ENCODE data around the gene DAZAP2. TPM values are rescaled to one million over a fixed set of nuclear protein-coding genes. Genes with fewer than 3 reads are reported as not detected.
"Not testable (repeated sequence)": the region's sequence is repeated elsewhere in the genome, so short reads cannot be mapped to it uniquely, and the experiment has no call there.

Gene DAZAP2
- total and polyA plus RNA-seq, 2 experiments from 2014 or later, result 277 to 348 TPM

- no peaks in the 10 kb centered on the region for H3K9me2 ChIP-seq (replicated peaks; ENCODE audit: insufficient read depth)
- H3K4me2 ChIP-seq, result no peak overlapping the region
- H4K20me1 ChIP-seq (ENCODE audit: insufficient read depth, poor library complexity, severe bottlenecking), result no peaks in the 10 kb centered on the region
- H3K27me3 ChIP-seq, result no peaks in the 10 kb centered on the region
- no peaks in the 10 kb centered on the region for H3K9me3 ChIP-seq (ENCODE audit: low read depth)
- H3K4me1 ChIP-seq (ENCODE audit: insufficient read depth), result no peaks in the 10 kb centered on the region
- H2AFZ ChIP-seq, result no peak overlapping the region
- TF ChIP-seq EZH2 (IDR thresholded peaks at IDR 0.05; ENCODE audit: borderline replicate concordance) (no peak), EZH2phosphoT487 (IDR thresholded peaks at IDR 0.05; ENCODE audit: low read depth, severe bottlenecking, unreplicated experiment) (no peak), CTCF (IDR thresholded peaks at IDR 0.05; ENCODE audit: poor library complexity) (no peak)
- H3K36me3 ChIP-seq (replicated peaks; ENCODE audit: insufficient read depth, low read depth), result no peaks in the 10 kb centered on the region
- H3K79me2 ChIP-seq, result no peaks in the 10 kb centered on the region
- H3K4me3 ChIP-seq, result no peak overlapping the region
- WGBS (ENCODE audit: low lambda C conversion rate, missing lambda C conversion rate), result 97% methylated on average over 1 of the region's 1 CpG
- H3K27ac ChIP-seq, result no peak overlapping the region
- DNase-seq (ENCODE audit: low spot score), result no peak
These were observed 14.7 kb downstream of the DAZAP2 start for GRCh38 chr12:51253276-51253675.

GRCh38 chr12:51254536-51254935, 15.9 kb downstream of the DAZAP2 start:
- Histone ChIP-seq H3K36me3 (replicated peaks; ENCODE audit: insufficient read depth, low read depth) (no peaks in the 10 kb centered on the region), H4K20me1 (ENCODE audit: insufficient read depth, poor library complexity, severe bottlenecking) (no peaks in the 10 kb centered on the region), H3K27ac (no peak overlapping the region), H3K4me1 (ENCODE audit: insufficient read depth) (no peaks in the 10 kb centered on the region), H3K4me2 (no peak overlapping the region), H3K9me3 (ENCODE audit: low read depth) (no peaks in the 10 kb centered on the region), H3K27me3 (no peaks in the 10 kb centered on the region), H3K9me2 (replicated peaks; ENCODE audit: insufficient read depth) (no peaks in the 10 kb centered on the region), H3K4me3 (no peak overlapping the region), H3K79me2 (no peaks in the 10 kb centered on the region), H2AFZ (no peak overlapping the region)
- WGBS (ENCODE audit: low lambda C conversion rate, missing lambda C conversion rate), result 81% methylated on average over 4 of the region's 4 CpGs
- TF ChIP-seq CTCF (IDR thresholded peaks at IDR 0.05; ENCODE audit: poor library complexity), result no peak
- TF ChIP-seq EZH2 (IDR thresholded peaks at IDR 0.05; ENCODE audit: borderline replicate concordance), result no peak
- no peak for TF ChIP-seq EZH2phosphoT487 (IDR thresholded peaks at IDR 0.05; ENCODE audit: low read depth, severe bottlenecking, unreplicated experiment)
- DNase-seq (ENCODE audit: low spot score), result no peak

- H2AFZ ChIP-seq; DNase-seq (ENCODE audit: low spot score); H3K36me3 ChIP-seq (replicated peaks; ENCODE audit: insufficient read depth, low read depth); H3K79me2 ChIP-seq; H3K4me1 ChIP-seq (ENCODE audit: insufficient read depth); H3K9me3 ChIP-seq (ENCODE audit: low read depth); H4K20me1 ChIP-seq (ENCODE audit: insufficient read depth, poor library complexity, severe bottlenecking); H3K27ac ChIP-seq; H3K4me3 ChIP-seq; H3K9me2 ChIP-seq (replicated peaks; ENCODE audit: insufficient read depth); H3K4me2 ChIP-seq; H3K27me3 ChIP-seq: not testable (repeated sequence)
- 100% methylated on average over 1 of the region's 1 CpG for WGBS (ENCODE audit: low lambda C conversion rate, missing lambda C conversion rate)
These were observed 21.0 kb downstream of the DAZAP2 start for GRCh38 chr12:51259600-51259999.

- Histone ChIP-seq H3K27ac (no peak overlapping the region), H3K27me3 (no peaks in the 10 kb centered on the region), H3K9me2 (replicated peaks; ENCODE audit: insufficient read depth) (no peaks in the 10 kb centered on the region), H2AFZ (no peak overlapping the region), H3K36me3 (replicated peaks; ENCODE audit: insufficient read depth, low read depth) (no peaks in the 10 kb centered on the region), H4K20me1 (ENCODE audit: insufficient read depth, poor library complexity, severe bottlenecking) (no peaks in the 10 kb centered on the region), H3K4me1 (ENCODE audit: insufficient read depth) (no peaks in the 10 kb centered on the region), H3K4me3 (no peak overlapping the region), H3K79me2 (peaks cover 12% of the 10 kb centered on the region), H3K9me3 (ENCODE audit: low read depth) (no peaks in the 10 kb centered on the region), H3K4me2 (no peak overlapping the region)
- TF ChIP-seq EZH2phosphoT487 (IDR thresholded peaks at IDR 0.05; ENCODE audit: low read depth, severe bottlenecking, unreplicated experiment), result no peak
- no peak for TF ChIP-seq CTCF (IDR thresholded peaks at IDR 0.05; ENCODE audit: poor library complexity)
- WGBS (ENCODE audit: low lambda C conversion rate, missing lambda C conversion rate), result 62% methylated on average over 7 of the region's 7 CpGs
- DNase-seq (ENCODE audit: low spot score), result no peak
These were observed 24.1 kb downstream of the DAZAP2 start for GRCh38 chr12:51262758-51263177.

Measured in hepatocyte (in vitro differentiated cells).